ENCODE data around the gene TOP3A.

DNA sequence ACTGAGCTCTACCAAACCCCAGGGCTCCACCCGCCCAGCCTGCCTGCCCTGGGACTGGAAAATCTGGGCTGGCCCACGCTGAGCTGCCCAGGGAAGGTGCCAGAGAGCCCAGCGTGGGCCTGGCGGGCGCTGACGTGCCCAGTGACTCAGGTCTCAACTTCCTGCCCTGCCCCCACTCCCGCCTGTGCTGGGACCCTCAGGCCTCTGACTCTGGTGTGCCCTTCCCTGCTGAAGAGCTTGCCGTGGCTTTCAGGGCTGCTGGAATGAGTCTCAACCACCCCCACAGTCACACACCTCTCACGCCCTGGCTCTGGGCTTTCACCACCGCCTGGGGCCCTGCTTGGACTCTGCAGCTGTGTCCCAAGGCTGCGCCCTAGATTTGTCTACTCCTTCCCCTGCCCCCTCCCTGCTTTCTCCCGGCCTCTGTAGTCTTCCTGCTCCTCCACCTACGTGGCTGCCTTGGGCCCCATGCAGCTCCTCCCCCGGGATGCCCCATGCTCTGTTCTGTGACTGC lies 79.0 kb downstream of the TOP3A start:
- TF ChIP-seq, protein P1, sequence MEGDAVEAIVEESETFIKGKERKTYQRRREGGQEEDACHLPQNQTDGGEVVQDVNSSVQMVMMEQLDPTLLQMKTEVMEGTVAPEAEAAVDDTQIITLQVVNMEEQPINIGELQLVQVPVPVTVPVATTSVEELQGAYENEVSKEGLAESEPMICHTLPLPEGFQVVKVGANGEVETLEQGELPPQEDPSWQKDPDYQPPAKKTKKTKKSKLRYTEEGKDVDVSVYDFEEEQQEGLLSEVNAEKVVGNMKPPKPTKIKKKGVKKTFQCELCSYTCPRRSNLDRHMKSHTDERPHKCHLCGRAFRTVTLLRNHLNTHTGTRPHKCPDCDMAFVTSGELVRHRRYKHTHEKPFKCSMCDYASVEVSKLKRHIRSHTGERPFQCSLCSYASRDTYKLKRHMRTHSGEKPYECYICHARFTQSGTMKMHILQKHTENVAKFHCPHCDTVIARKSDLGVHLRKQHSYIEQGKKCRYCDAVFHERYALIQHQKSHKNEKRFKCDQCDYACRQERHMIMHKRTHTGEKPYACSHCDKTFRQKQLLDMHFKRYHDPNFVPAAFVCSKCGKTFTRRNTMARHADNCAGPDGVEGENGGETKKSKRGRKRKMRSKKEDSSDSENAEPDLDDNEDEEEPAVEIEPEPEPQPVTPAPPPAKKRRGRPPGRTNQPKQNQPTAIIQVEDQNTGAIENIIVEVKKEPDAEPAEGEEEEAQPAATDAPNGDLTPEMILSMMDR (conservative IDR thresholded peaks at IDR 0.05; ENCODE audit: low read depth in 2 of 2), result no peak
- TF ChIP-seq POLR2AphosphoS5 (IDR thresholded peaks at IDR 0.05; ENCODE audit: low read depth) (no peak), JUNB (IDR thresholded peaks at IDR 0.05; ENCODE audit: unreplicated experiment) (no peak), STAT1 (IDR thresholded peaks at IDR 0.05; ENCODE audit: unreplicated experiment) (no peak), EZH2 (IDR thresholded peaks at IDR 0.05; ENCODE audit: low read depth, unreplicated experiment) (no peak), EZH2phosphoT487 (IDR thresholded peaks at IDR 0.05; ENCODE audit: unreplicated experiment) (no peak), CREB1 (CRISPR knock-in tag; IDR thresholded peaks at IDR 0.05; ENCODE audit: low read depth) (no peak), REST (IDR thresholded peaks at IDR 0.05; ENCODE audit: unreplicated experiment) (no peak), ZNF331 (CRISPR knock-in tag; IDR thresholded peaks at IDR 0.05; ENCODE audit: low read depth) (no peak)
- TF ChIP-seq, protein P2, sequence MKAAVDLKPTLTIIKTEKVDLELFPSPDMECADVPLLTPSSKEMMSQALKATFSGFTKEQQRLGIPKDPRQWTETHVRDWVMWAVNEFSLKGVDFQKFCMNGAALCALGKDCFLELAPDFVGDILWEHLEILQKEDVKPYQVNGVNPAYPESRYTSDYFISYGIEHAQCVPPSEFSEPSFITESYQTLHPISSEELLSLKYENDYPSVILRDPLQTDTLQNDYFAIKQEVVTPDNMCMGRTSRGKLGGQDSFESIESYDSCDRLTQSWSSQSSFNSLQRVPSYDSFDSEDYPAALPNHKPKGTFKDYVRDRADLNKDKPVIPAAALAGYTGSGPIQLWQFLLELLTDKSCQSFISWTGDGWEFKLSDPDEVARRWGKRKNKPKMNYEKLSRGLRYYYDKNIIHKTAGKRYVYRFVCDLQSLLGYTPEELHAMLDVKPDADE (IDR thresholded peaks at IDR 0.05), result no peak
- TF ChIP-seq, protein P3, sequence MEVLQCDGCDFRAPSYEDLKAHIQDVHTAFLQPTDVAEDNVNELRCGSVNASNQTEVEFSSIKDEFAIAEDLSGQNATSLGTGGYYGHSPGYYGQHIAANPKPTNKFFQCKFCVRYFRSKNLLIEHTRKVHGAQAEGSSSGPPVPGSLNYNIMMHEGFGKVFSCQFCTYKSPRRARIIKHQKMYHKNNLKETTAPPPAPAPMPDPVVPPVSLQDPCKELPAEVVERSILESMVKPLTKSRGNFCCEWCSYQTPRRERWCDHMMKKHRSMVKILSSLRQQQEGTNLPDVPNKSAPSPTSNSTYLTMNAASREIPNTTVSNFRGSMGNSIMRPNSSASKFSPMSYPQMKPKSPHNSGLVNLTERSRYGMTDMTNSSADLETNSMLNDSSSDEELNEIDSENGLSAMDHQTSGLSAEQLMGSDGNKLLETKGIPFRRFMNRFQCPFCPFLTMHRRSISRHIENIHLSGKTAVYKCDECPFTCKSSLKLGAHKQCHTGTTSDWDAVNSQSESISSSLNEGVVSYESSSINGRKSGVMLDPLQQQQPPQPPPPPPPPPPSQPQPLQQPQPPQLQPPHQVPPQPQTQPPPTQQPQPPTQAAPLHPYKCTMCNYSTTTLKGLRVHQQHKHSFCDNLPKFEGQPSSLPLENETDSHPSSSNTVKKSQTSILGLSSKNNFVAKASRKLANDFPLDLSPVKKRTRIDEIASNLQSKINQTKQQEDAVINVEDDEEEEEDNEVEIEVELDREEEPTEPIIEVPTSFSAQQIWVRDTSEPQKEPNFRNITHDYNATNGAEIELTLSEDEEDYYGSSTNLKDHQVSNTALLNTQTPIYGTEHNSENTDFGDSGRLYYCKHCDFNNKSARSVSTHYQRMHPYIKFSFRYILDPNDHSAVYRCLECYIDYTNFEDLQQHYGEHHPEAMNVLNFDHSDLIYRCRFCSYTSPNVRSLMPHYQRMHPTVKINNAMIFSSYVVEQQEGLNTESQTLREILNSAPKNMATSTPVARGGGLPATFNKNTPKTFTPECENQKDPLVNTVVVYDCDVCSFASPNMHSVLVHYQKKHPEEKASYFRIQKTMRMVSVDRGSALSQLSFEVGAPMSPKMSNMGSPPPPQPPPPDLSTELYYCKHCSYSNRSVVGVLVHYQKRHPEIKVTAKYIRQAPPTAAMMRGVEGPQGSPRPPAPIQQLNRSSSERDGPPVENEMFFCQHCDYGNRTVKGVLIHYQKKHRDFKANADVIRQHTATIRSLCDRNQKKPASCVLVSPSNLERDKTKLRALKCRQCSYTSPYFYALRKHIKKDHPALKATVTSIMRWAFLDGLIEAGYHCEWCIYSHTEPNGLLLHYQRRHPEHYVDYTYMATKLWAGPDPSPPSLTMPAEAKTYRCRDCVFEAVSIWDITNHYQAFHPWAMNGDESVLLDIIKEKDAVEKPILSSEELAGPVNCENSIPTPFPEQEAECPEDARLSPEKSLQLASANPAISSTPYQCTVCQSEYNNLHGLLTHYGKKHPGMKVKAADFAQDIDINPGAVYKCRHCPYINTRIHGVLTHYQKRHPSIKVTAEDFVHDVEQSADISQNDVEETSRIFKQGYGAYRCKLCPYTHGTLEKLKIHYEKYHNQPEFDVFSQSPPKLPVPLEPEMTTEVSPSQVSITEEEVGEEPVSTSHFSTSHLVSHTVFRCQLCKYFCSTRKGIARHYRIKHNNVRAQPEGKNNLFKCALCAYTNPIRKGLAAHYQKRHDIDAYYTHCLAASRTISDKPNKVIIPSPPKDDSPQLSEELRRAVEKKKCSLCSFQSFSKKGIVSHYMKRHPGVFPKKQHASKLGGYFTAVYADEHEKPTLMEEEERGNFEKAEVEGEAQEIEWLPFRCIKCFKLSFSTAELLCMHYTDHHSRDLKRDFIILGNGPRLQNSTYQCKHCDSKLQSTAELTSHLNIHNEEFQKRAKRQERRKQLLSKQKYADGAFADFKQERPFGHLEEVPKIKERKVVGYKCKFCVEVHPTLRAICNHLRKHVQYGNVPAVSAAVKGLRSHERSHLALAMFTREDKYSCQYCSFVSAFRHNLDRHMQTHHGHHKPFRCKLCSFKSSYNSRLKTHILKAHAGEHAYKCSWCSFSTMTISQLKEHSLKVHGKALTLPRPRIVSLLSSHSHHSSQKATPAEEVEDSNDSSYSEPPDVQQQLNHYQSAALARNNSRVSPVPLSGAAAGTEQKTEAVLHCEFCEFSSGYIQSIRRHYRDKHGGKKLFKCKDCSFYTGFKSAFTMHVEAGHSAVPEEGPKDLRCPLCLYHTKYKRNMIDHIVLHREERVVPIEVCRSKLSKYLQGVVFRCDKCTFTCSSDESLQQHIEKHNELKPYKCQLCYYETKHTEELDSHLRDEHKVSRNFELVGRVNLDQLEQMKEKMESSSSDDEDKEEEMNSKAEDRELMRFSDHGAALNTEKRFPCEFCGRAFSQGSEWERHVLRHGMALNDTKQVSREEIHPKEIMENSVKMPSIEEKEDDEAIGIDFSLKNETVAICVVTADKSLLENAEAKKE (CRISPR knock-in tag; IDR thresholded peaks at IDR 0.05), result no peak

All from GM23338 (cell line).